ENCODE measurements around the gene NOL9. TPM values are rescaled to one million over a fixed set of nuclear protein-coding genes. Genes with fewer than 3 reads are reported as not detected.

The NOL9 gene
- total and polyA plus RNA-seq, 9 of the 15 experiments (the other 6 are each of a cell fraction or from before 2014, with no cell fraction given) = 5.6 to 76.5 (median 47.3) TPM

DNA sequence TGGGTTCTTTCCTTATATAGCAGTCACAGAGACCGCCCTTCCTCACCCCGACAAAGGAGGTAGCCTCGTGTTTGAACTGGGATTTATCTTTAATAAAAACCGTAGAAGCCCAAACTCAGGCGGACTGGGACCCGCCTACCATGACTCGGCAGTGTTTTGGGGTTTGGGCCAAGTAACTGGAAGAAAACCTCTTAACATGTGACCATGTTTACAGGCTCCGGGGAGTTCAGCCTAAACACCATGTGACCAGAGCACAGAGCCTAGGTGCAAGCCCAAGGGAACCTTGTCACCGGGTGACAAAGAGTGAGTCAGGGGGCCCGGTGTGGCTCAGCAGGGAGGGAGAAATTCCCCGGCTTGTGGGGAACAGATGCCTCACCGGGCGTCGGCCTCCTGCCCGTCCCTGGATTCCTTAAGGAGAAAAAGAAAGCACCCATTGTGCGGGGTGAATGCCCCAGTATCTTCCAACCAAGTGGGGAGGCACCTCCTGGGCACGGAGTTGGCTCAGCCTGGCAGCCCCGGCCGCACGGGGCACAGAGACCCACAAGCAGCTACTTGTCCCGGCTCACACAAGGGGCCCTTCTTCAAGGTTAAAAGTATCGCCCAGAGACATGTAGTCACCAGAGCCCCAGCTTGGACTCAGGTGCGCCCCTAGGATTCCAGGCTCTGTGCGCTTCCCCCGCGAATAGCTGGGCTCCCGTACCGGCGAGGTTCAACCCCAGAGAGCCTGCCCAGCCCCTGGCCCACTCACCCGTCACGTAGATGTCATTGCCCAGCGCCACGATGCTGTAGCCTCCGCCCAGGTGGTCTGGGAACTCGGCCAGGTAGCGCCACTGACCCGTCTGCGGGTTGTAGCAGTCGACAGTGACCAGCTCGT, 47.0 kb upstream of the NOL9 start (continued):
- TF ChIP-seq, protein P1, sequence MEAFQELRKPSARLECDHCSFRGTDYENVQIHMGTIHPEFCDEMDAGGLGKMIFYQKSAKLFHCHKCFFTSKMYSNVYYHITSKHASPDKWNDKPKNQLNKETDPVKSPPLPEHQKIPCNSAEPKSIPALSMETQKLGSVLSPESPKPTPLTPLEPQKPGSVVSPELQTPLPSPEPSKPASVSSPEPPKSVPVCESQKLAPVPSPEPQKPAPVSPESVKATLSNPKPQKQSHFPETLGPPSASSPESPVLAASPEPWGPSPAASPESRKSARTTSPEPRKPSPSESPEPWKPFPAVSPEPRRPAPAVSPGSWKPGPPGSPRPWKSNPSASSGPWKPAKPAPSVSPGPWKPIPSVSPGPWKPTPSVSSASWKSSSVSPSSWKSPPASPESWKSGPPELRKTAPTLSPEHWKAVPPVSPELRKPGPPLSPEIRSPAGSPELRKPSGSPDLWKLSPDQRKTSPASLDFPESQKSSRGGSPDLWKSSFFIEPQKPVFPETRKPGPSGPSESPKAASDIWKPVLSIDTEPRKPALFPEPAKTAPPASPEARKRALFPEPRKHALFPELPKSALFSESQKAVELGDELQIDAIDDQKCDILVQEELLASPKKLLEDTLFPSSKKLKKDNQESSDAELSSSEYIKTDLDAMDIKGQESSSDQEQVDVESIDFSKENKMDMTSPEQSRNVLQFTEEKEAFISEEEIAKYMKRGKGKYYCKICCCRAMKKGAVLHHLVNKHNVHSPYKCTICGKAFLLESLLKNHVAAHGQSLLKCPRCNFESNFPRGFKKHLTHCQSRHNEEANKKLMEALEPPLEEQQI (IDR thresholded peaks at IDR 0.05) = no peak
- TF ChIP-seq, protein P2, sequence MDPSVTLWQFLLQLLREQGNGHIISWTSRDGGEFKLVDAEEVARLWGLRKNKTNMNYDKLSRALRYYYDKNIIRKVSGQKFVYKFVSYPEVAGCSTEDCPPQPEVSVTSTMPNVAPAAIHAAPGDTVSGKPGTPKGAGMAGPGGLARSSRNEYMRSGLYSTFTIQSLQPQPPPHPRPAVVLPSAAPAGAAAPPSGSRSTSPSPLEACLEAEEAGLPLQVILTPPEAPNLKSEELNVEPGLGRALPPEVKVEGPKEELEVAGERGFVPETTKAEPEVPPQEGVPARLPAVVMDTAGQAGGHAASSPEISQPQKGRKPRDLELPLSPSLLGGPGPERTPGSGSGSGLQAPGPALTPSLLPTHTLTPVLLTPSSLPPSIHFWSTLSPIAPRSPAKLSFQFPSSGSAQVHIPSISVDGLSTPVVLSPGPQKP (CRISPR knock-in tag; IDR thresholded peaks at IDR 0.05) = no peak
- TF ChIP-seq, protein P3, sequence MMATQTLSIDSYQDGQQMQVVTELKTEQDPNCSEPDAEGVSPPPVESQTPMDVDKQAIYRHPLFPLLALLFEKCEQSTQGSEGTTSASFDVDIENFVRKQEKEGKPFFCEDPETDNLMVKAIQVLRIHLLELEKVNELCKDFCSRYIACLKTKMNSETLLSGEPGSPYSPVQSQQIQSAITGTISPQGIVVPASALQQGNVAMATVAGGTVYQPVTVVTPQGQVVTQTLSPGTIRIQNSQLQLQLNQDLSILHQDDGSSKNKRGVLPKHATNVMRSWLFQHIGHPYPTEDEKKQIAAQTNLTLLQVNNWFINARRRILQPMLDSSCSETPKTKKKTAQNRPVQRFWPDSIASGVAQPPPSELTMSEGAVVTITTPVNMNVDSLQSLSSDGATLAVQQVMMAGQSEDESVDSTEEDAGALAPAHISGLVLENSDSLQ (IDR thresholded peaks at IDR 0.05) = no peak; the same call in 1 of the 2 replicates
- TF ChIP-seq OTX1 (CRISPR knock-in tag; IDR thresholded peaks at IDR 0.05) = no peak; the same call in 1 of the 2 replicates
- TF ChIP-seq FOXK1 (CRISPR knock-in tag; IDR thresholded peaks at IDR 0.05; ENCODE audit: borderline replicate concordance) = peak; percentile 97
- TF ChIP-seq CBX3 (IDR thresholded peaks at IDR 0.05; ENCODE audit: borderline replicate concordance in 1 of 2, low read length in 2 of 2) = no peak
- 0 out of 2 replicates have a peak, but pooled peaks have one; percentile 0 for TF ChIP-seq SPI1 (IDR thresholded peaks at IDR 0.05; ENCODE audit: borderline replicate concordance, low read depth, low read length)
- no peak for TF ChIP-seq TAF9B (IDR thresholded peaks at IDR 0.05; ENCODE audit: partially characterized antibody)
- TF ChIP-seq HNRNPH1 (optimal IDR thresholded peaks at IDR 0.05; ENCODE audit: low read depth, low read length) = no peak
- no peak for TF ChIP-seq ZZZ3 (IDR thresholded peaks at IDR 0.05)
- no peak for TF ChIP-seq ZNF311 (CRISPR knock-in tag; IDR thresholded peaks at IDR 0.05)
- TF ChIP-seq, protein P4, sequence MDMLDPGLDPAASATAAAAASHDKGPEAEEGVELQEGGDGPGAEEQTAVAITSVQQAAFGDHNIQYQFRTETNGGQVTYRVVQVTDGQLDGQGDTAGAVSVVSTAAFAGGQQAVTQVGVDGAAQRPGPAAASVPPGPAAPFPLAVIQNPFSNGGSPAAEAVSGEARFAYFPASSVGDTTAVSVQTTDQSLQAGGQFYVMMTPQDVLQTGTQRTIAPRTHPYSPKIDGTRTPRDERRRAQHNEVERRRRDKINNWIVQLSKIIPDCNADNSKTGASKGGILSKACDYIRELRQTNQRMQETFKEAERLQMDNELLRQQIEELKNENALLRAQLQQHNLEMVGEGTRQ (CRISPR knock-in tag; IDR thresholded peaks at IDR 0.05) = peak; percentile 91
- no peak for TF ChIP-seq SUPT5H (IDR thresholded peaks at IDR 0.05)
- TF ChIP-seq, protein P5, sequence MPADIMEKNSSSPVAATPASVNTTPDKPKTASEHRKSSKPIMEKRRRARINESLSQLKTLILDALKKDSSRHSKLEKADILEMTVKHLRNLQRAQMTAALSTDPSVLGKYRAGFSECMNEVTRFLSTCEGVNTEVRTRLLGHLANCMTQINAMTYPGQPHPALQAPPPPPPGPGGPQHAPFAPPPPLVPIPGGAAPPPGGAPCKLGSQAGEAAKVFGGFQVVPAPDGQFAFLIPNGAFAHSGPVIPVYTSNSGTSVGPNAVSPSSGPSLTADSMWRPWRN (IDR thresholded peaks at IDR 0.05; ENCODE audit: low read depth) = 0 out of 2 replicates have a peak, but pooled peaks have one; percentile 6
- TF ChIP-seq ZNF589 (CRISPR knock-in tag; IDR thresholded peaks at IDR 0.05; ENCODE audit: low read depth) = no peak
- TF ChIP-seq, protein P6, sequence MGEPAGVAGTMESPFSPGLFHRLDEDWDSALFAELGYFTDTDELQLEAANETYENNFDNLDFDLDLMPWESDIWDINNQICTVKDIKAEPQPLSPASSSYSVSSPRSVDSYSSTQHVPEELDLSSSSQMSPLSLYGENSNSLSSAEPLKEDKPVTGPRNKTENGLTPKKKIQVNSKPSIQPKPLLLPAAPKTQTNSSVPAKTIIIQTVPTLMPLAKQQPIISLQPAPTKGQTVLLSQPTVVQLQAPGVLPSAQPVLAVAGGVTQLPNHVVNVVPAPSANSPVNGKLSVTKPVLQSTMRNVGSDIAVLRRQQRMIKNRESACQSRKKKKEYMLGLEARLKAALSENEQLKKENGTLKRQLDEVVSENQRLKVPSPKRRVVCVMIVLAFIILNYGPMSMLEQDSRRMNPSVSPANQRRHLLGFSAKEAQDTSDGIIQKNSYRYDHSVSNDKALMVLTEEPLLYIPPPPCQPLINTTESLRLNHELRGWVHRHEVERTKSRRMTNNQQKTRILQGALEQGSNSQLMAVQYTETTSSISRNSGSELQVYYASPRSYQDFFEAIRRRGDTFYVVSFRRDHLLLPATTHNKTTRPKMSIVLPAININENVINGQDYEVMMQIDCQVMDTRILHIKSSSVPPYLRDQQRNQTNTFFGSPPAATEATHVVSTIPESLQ (CRISPR knock-in tag; IDR thresholded peaks at IDR 0.05) = no peak
- no peak for TF ChIP-seq ZNF354B (CRISPR knock-in tag; IDR thresholded peaks at IDR 0.05)
- no peak for TF ChIP-seq PHB2 (IDR thresholded peaks at IDR 0.05; ENCODE audit: low read depth)
